Endothelial cell of umbilical vein (primary cell): ENCODE data around the gene RFFL. TPM values are rescaled to one million over a fixed set of nuclear protein-coding genes. Genes with fewer than 3 reads are reported as not detected.
A peak's percentile ranks its signal among the peaks of the same experiment; 100 is the strongest.

Experiments used
- BruUV-seq: library from RNA; stranded (reverse); fragments of 400-500 nt; replicated peaks from 2 replicates; lab custom pipeline; 2021; lab: Mats Ljungman, UMichigan
- CTCF ChIA-PET: fragments of 300-600, 350-600 bp; sonication (Branson Sonifier 250); formaldehyde crosslinking; loops from one replicate; lab custom pipeline; 2021; ENCODE audit warnings: antibody characterized with exemption, inconsistent platforms; lab: Charles Lee
- POLR2A ChIA-PET: fragments of 300-600, 350-600 bp; sonication (Branson Sonifier 250); formaldehyde crosslinking; loops from one replicate; lab custom pipeline; 2021; ENCODE audit warnings: antibody characterized with exemption, inconsistent platforms; lab: Charles Lee
- DNase-seq: peaks from one replicate; pipeline ENCODE4 v3.0.0-alpha.2; 2011; ENCODE audit warnings: low read depth, low spot score
- FAIRE-seq: peaks from 2 replicates; lab custom pipeline; 2011; peaks lifted over from hg19 to GRCh38; lab: Jason Lieb, UNC
- H2AFZ ChIP-seq: 2 replicates; pipeline ENCODE4 v1.6.0; 2012; ENCODE audit warnings: low read depth, low read length, control low read depth, inconsistent platforms
- H3K27ac ChIP-seq: 2 replicates; pipeline ENCODE4 v1.5.1; 2011; ENCODE audit warnings: low read depth, mild to moderate bottlenecking, control low read depth, low read length, moderate library complexity; ENCODE audit not compliant: insufficient read depth
- H3K27me3 ChIP-seq, 2 experiments: 2 replicates each; pipeline versions ENCODE4 v1.6.0 to v1.6.1; 2011; ENCODE audit warnings: low read length in 2 of 2, mixed read lengths in 1 of 2; ENCODE audit not compliant: control insufficient read depth in 2 of 2, insufficient read depth in 2 of 2
- H3K36me3 ChIP-seq, 2 experiments: 2 replicates in 1 of 2; 3 replicates in 1 of 2; pipeline ENCODE4 v1.5.1; 2011; ENCODE audit warnings: low read length in 2 of 2, mild to moderate bottlenecking in 1 of 2, moderate library complexity in 1 of 2; ENCODE audit not compliant: control insufficient read depth in 2 of 2, insufficient read depth in 2 of 2; ENCODE audit errors: extremely low read depth in 1 of 2
- H3K4me1 ChIP-seq: 3 replicates; pipeline ENCODE4 v1.5.1; 2011; ENCODE audit warnings: mild to moderate bottlenecking, low read length; ENCODE audit not compliant: control insufficient read depth, insufficient read depth; ENCODE audit errors: extremely low read depth
- H3K4me2 ChIP-seq: 2 replicates; pipeline ENCODE4 v1.6.1; 2011; ENCODE audit warnings: low read length, control low read depth, mixed read lengths; ENCODE audit not compliant: insufficient read depth
- H3K4me3 ChIP-seq, 3 experiments: fragments of 200-600 bp in 1 of 3; sonication (generic), shearing (Covaris generic) in 1 of 3; replicated peaks in 1 of 3; 2 replicates each; pipeline ENCODE4 v1.5.1; 2011 to 2016; ENCODE audit warnings: control low read depth in 3 of 3, low read length in 3 of 3, mild to moderate bottlenecking in 2 of 3, inconsistent platforms in 1 of 3, low read depth in 1 of 3, moderate library complexity in 1 of 3; ENCODE audit not compliant: insufficient read depth in 1 of 3
- H3K79me2 ChIP-seq: 2 replicates; pipeline ENCODE4 v1.6.0; 2012; ENCODE audit warnings: low read length, inconsistent platforms; ENCODE audit not compliant: control insufficient read depth, insufficient read depth
- H3K9ac ChIP-seq: replicated peaks from 2 replicates; pipeline ENCODE3; 2011; ENCODE audit warnings: low read length, control low read depth; ENCODE audit not compliant: insufficient read depth; ENCODE audit errors: extremely low read depth
- H3K9me1 ChIP-seq: replicated peaks from 3 replicates; pipeline ENCODE4 v1.6.0; 2011; ENCODE audit warnings: mild to moderate bottlenecking, low read length; ENCODE audit not compliant: control insufficient read depth, insufficient read depth; ENCODE audit errors: extremely low read depth
- H3K9me3 ChIP-seq: replicated peaks from 2 replicates; pipeline ENCODE4 v1.5.1; 2012; ENCODE audit warnings: low read length, inconsistent platforms; ENCODE audit not compliant: control insufficient read depth, insufficient read depth
- H4K20me1 ChIP-seq: replicated peaks from 2 replicates; pipeline ENCODE3; 2011; ENCODE audit warnings: mild to moderate bottlenecking, low read length; ENCODE audit not compliant: control insufficient read depth, insufficient read depth; ENCODE audit errors: extremely low read depth
- EZH2 ChIP-seq: IDR thresholded peaks from 2 replicates; pipeline ENCODE4 v1.6.1; 2012; ENCODE audit warnings: borderline replicate concordance, low read depth, mild to moderate bottlenecking, moderate library complexity, low read length, inconsistent platforms; ENCODE audit not compliant: severe bottlenecking
- GATA2 ChIP-seq: IDR thresholded peaks from 2 replicates; pipeline ENCODE4 v1.7.0; 2011; ENCODE audit warnings: low read depth, mild to moderate bottlenecking, moderate library complexity, mixed read lengths, low read length; ENCODE audit not compliant: insufficient read length, insufficient read depth
- POLR2A ChIP-seq: IDR thresholded peaks from 2 replicates; pipeline ENCODE4 v1.6.1; 2012; ENCODE audit warnings: low read depth, mild to moderate bottlenecking, control low read depth, low read length
- POLR2AphosphoS5 ChIP-seq: IDR thresholded peaks from 2 replicates; pipeline ENCODE4 v1.6.1; 2012; ENCODE audit warnings: low read depth, mild to moderate bottlenecking, control low read depth, low read length, moderate library complexity; ENCODE audit not compliant: insufficient read depth
- dilution Hi-C: fragments of 300-500 bp; cut with MboI; formaldehyde crosslinking; loops from one replicate; pipeline ENCODE4 v1.15.0; 2019; ENCODE audit warnings: low sequenced_read_pairs; ENCODE audit not compliant: extremely low pct_ligation_motif_present
- intact Hi-C: fragments of 100-400 bp; cut with micrococcal nuclease; formaldehyde crosslinking; loops from one replicate; pipeline ENCODE4 v1.10.0; 2022
- polyA plus RNA-seq, 4 experiments: library from polyadenylated mRNA; depleted of rRNA in 3 of 4; stranded (reverse) in 3 of 4; unstranded in 1 of 4; fragments of >200 nt; gene quantifications; 2 replicates each; pipeline versions ENCODE4 v1.2.1 to v1.2.3, GENCODE V29; 2011 to 2012; ENCODE audit warnings: missing spikeins in 1 of 4
- total RNA-seq: library from RNA; stranded (reverse); gene quantifications from 2 replicates; pipeline ENCODE4 v1.2.3, GENCODE V29; 2021
- TF ChIP-seq, protein P1 (sequence below), 2 donors: IDR thresholded peaks; 1 replicate in 1 of 2; 2 replicates in 1 of 2; pipeline ENCODE4 v1.5.1; 2011; ENCODE audit warnings: low read length in 2 of 2, mild to moderate bottlenecking in 2 of 2, moderate library complexity in 2 of 2, control low read depth in 1 of 2, inconsistent platforms in 1 of 2, low read depth in 1 of 2; ENCODE audit not compliant: insufficient read depth in 1 of 2; ENCODE audit errors: extremely low read depth in 1 of 2

The RFFL gene
- total and polyA plus RNA-seq, 2 donors (not counting 3 experiments of a cell fraction or from before 2014, with no cell fraction given): 7.0 to 14.1 TPM

DNA sequence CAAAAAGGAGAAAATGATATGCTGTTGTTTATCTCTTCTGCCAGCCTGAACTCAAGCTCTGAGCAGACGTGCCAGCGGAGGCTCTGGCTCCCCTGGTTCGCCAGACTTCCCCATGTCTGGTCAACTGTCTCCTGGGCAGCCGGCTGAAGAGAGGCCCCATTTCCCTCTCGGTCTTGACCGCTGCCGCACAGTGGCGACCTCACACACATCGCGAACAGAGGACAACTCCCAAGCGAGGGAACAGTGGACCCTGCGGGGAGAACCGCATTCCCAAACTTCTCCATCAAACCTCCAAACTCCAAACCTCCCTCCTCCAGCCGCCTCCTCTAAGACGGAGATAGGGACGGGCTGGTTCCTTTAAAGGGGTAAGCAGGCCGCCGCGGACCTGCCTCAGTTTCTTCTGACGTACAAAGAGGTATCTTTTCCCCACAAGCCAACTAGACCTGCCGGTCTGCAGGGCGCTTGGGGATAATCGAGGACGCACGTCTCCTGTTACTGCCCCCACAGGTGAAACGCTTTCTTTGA lies 24.9 kb upstream of the RFFL start:
- Histone ChIP-seq H4K20me1 (no peaks in the 10 kb centered on the region), H3K9ac (peak overlapping the region; percentile 78), H2AFZ (peak overlapping the region; percentile 65), H3K4me1 (peaks cover 22% of the 10 kb centered on the region), H3K79me2 (peaks cover 40% of the 10 kb centered on the region), H3K4me2 (peak overlapping the region; percentile 82), H3K27ac (peak overlapping the region; percentile 69), H3K9me3 (no peaks in the 10 kb centered on the region), H3K27me3 (no peaks in the 10 kb centered on the region), H3K4me3 (peak overlapping the region; percentile 65 to 81 (median 71)), H3K9me1 (no peaks in the 10 kb centered on the region), H3K36me3 (no peaks in the 10 kb centered on the region)
- dilution Hi-C loops: no loop called here
- FAIRE-seq: peak; percentile 81
- BruUV-seq: no TSS peak
- peak; percentile 72 for DNase-seq
- TF ChIP-seq, protein P1, sequence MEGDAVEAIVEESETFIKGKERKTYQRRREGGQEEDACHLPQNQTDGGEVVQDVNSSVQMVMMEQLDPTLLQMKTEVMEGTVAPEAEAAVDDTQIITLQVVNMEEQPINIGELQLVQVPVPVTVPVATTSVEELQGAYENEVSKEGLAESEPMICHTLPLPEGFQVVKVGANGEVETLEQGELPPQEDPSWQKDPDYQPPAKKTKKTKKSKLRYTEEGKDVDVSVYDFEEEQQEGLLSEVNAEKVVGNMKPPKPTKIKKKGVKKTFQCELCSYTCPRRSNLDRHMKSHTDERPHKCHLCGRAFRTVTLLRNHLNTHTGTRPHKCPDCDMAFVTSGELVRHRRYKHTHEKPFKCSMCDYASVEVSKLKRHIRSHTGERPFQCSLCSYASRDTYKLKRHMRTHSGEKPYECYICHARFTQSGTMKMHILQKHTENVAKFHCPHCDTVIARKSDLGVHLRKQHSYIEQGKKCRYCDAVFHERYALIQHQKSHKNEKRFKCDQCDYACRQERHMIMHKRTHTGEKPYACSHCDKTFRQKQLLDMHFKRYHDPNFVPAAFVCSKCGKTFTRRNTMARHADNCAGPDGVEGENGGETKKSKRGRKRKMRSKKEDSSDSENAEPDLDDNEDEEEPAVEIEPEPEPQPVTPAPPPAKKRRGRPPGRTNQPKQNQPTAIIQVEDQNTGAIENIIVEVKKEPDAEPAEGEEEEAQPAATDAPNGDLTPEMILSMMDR (IDR thresholded peaks at IDR 0.05; ENCODE audit: extremely low read depth in 1 of 2, insufficient read depth in 1 of 2, low read depth in 1 of 2, low read length in 2 of 2): peak in 1 of 2 donors; percentile 8
- no peak for TF ChIP-seq EZH2
- intact Hi-C loops: no loop called here
- ChIA-PET CTCF (interaction anchor here (0.7 to 1.6 kb wide), 4 partner anchors 24 to 89 kb away, joined by 3 to 6 read pairs (median 4); partner anchors contain the start of gene RFFL), POLR2A (interaction anchor here (0.6 kb wide), 1 partner anchor 694 kb away, joined by 4 read pairs; no protein-coding TSS in a partner anchor)

DNA sequence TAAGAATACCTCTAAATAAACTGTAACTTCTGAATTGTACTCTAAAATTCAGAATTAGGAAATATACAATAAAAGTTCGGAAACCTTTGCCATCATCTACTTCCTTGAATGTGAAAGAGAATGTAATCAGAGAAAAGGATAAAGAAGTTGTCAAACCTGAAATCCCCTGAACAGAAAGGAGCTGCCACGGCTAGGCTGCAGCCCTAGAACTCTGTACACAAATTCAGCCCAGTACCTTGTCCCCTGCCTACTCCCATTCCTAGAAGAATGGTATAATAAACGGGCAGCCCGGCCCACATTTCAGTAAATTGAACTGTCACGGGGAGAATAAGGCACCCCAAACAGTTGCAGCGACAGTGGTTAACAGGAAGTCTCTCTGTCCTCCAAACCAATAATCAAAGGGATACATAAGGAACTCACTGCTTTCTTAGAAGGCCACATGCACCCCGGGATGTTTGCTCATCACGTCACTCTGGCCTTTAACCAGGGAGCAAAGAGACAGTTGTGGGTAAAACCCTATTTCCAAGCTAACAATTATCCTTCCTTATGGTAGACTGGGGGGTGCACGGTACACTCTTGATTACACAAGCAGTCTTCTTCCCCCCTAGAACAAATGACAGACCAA lies 24.3 kb upstream of the RFFL start:
- Histone ChIP-seq H3K9me3 (no peaks in the 10 kb centered on the region), H3K9ac (peak overlapping the region; percentile 78), H4K20me1 (no peaks in the 10 kb centered on the region), H3K36me3 (no peaks in the 10 kb centered on the region), H3K4me3 (peak overlapping the region; percentile 65 to 81 (median 71)), H3K4me2 (peak overlapping the region; percentile 82), H3K79me2 (peaks cover 40% of the 10 kb centered on the region), H3K27me3 (no peaks in the 10 kb centered on the region), H2AFZ (peak overlapping the region; percentile 1), H3K9me1 (no peaks in the 10 kb centered on the region), H3K4me1 (peaks cover 26% of the 10 kb centered on the region), H3K27ac (peak overlapping the region; percentile 69)
- dilution Hi-C loops (no loop called here), intact Hi-C loops (no loop called here)
- TSS peak; percentile 13 for BruUV-seq
- DNase-seq (no peak), FAIRE-seq (peak; percentile 24)
- ChIA-PET CTCF (interaction anchor here (0.7 to 1.6 kb wide), 4 partner anchors 24 to 88 kb away, joined by 3 to 6 read pairs (median 4); partner anchors contain the start of gene RFFL), POLR2A (interaction anchor here (0.6 kb wide), 1 partner anchor 695 kb away, joined by 4 read pairs; no protein-coding TSS in a partner anchor)
- no peak for TF ChIP-seq GATA2
- no peak for TF ChIP-seq POLR2AphosphoS5
- no peak for TF ChIP-seq POLR2A
